Measurements from ENCODE around the gene OFD1.
A peak's percentile ranks its signal among the peaks of the same experiment; 100 is the strongest.

The OFD1 gene

DNA sequence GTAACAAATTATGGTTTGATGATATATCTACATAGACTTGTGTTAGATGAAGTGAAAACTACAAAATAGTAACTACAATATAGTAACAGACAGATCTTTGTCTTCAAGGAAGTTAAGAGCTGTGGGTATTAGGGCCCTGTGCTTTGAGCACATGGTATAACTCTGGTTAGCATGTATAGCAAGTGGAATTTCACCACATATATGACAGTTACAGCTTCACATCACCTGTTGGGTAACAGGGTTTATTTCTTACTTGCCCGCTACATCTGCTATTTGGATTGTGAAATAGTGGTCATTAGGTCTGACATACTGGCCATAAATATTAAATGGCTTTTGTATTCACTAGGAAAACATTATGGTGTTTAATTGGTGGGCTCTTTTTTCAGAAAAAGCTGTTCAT, 20.2 kb downstream of the OFD1 start:
- DNase-seq (ENCODE audit: low spot score) = no peak

GRCh38 chrX:13755254-13755653, 20.7 kb downstream of the OFD1 start:
- no peak for DNase-seq (ENCODE audit: low spot score)

- no peak for DNase-seq (ENCODE audit: low spot score)
Measured at GRCh38 chrX:13756381-13756780, 21.8 kb downstream of the OFD1 start.

GRCh38 chrX:13759152-13759718, 24.7 kb downstream of the OFD1 start:
- no peak for DNase-seq (ENCODE audit: low spot score)

GRCh38 chrX:13760426-13760825, 25.9 kb downstream of the OFD1 start:
- DNase-seq (ENCODE audit: low spot score) = no peak

GRCh38 chrX:13761606-13762414, 27.3 kb downstream of the OFD1 start:
- peak; percentile 15 for DNase-seq (ENCODE audit: low spot score)

GRCh38 chrX:13763489-13763888, 28.9 kb downstream of the OFD1 start:
- DNase-seq (ENCODE audit: low spot score) = no peak

GRCh38 chrX:13764281-13764680, 29.7 kb downstream of the OFD1 start:
- no peak for DNase-seq (ENCODE audit: low spot score)

DNA sequence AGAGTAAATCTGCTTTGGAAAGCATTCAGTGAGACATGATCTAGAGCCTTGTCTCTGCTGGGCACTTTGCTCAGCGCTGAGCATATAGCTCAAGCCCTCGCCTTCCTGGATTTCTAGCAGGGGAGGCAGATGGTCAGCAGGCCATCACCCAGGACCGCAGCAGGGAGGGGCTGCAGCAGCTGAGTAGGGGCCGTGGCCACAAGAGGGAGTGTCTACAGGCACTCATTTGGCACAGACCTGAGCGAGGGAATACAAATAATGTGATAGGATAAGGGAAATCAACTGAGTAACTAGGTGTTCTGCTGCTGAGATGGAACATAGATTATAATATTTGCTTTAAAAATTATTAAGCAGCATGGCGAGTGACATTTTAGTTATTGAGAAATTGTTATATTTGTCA, 30.2 kb downstream of the OFD1 start:
- DNase-seq (ENCODE audit: low spot score) = no peak

GRCh38 chrX:13768939-13769338, 34.4 kb downstream of the OFD1 start:
- DNase-seq (ENCODE audit: low spot score) = no peak

DNA sequence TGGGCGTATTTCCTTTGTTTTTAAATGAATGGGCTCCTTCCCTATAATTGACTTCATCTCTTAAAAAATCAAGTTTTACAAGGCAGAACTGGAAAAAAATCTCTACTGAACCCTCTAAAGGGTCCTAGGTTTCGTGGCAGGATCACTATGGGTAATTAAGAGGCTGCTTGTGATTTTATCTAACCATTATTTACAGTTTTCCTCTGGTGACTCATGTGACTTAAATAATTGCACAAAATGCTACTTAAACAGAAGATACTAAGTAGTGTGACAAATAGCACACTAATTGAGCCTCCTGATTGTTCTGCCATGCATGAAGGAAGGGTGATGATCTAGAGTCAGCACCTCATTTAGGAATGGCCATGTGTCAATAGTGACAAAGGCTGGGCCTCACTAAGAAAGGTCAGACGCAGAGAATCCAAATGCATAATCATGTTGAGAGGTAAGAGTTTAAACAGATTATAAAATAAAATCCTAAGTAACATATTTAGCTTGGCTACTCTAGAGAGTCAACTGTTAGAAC, 35.5 kb downstream of the OFD1 start:
- DNase-seq (ENCODE audit: low spot score) = no peak

GRCh38 chrX:13774696-13775095, 40.1 kb downstream of the OFD1 start:
- DNase-seq (ENCODE audit: low spot score) = no peak

- no peak for DNase-seq (ENCODE audit: low spot score)
Measured at GRCh38 chrX:13775837-13776236, 41.3 kb downstream of the OFD1 start.

- DNase-seq (ENCODE audit: low spot score) = no peak
Measured at GRCh38 chrX:13776387-13776786, 41.8 kb downstream of the OFD1 start.

DNA sequence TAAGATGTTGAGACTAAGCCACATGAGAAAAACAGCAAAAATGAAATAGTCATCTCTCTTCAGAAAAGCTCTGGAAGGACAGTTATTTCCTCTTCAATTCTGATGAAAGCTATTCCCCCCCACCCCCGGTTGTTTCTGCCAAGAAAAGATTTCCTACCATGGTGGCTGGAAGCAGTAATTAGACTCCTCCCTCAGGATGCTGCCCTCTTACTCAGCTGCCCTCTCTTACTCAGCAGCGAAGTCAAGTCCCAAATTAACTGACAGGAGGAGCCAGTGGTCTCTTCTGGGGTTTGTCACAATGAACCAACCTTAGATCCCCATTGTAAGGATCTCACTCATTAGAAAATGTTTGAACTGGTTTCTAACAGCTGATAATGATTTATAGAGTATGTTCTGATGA, 44.4 kb downstream of the OFD1 start:
- no peak for DNase-seq (ENCODE audit: low spot score)

- no peak for DNase-seq (ENCODE audit: low spot score)
Measured at GRCh38 chrX:13780868-13781427, 46.4 kb downstream of the OFD1 start.

- no peak for DNase-seq (ENCODE audit: low spot score)
Measured at GRCh38 chrX:13786048-13786447, 51.5 kb downstream of the OFD1 start.

DNA sequence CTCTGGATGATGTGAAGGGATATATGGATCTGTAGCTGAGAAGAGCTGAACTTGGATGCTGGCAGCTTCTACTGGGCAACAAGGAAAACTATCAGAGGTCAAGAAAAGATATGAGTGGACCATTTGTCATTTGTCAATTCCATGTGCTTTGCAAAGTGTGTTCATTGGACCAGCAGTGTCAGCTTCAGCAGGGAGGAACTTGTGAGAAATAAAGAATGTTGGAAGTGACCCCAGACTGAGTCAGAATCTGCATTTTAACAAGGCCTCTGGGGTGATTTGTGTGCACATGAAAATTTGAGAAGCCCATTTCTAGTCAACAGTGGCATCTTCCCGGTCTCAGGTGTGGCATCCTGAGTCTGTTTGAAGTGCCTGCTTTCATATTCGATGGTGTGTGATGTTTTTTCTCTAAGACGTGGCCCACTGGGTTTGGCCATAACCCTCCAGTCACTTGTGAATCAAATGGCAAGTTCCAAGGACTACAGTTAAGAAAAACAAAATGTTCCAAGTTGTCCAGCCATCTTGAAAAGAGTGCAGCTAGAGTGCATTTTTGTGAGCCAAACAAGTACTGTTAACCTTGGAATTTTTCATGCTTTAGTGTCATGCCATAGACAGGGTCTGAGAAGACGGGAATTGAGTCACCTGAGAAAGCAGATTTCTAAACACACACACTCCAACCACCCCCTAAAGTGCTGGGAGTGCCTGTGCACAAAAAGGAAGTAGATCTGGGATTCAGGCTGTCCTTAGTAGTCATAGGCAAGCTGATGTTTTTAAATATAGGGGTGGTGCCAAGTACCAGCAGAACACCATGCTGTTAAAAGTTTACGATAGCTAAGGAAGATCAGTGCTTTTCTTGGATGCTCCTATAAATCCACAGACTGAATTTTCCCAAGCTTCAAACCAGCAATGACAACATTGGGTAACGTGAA, 55.9 kb downstream of the OFD1 start:
- DNase-seq (ENCODE audit: low spot score) = no peak

DNA sequence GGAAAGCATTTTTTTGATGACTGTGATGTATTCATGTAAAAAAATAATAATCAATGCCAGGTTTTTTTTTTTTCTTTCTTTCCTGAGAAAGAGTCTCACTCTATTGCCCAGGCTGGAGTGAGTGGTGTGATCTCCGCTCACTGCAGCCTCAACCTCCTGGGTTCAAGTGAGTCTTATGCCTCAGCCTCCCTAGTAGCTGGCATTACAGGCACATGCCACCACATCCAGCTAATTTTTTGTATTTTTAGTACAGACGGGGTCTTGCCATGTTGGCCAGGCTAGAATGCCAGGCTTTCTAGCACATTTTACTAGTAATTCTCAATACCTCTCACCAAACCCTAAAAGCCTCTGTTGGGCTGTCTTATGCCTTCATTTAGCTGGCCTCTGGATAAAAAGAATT, 56.6 kb downstream of the OFD1 start:
- DNase-seq (ENCODE audit: low spot score) = no peak

DNA sequence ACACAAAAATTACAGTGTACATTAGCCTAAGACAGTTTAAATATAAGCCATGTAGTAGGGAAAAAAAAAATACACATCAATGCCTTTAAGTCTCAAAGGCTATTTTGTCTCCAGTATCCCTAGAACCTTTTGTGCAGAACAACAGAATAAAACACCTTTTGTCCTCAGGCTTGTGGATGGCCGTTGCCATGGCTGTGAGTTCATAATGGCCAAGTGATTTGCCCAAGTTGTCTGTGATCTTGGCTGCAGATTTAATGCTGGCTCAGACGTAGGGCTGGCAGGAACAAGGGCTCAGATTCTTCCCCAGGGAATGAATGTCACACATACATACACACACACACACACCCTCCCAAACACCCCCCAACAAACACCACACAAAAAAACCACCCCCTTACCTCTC, 57.0 kb downstream of the OFD1 start:
- no peak for DNase-seq (ENCODE audit: low spot score)

- DNase-seq (ENCODE audit: low spot score) = no peak
Measured at GRCh38 chrX:13793897-13794296, 59.3 kb downstream of the OFD1 start.

DNA sequence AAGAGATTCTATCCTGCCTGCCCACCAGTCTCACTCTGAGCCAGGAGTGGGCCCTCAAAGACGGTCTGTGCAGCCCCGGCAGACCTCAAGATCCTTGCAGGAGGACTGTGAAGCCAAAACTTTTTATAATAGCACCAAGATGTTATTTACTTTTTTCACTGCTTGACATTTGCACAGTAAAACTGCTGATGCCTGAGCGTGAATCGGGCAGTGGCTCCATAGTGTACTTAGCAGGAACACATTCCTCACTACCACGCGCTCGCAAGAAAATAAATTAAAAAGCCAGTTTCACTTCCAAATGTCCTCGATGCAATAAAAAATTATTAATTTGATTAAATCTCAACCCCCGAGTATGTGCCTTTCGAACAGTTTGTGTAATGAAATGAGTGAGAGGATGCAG, 59.9 kb downstream of the OFD1 start:
- no peak for DNase-seq (ENCODE audit: low spot score)
